Activated CD4-positive, CD25-positive, alpha-beta regulatory T cell treated with anti-CD3 and anti-CD28 coated beads, Interleukin-2, amount 50 U/mL, for 16 hours (primary cell): ENCODE measurements around the gene SLC24A4.
A peak's percentile ranks its signal among the peaks of the same experiment; 100 is the strongest.

Experiments used
- DNase-seq: peaks from one replicate; pipeline ENCODE4 v3.0.0-alpha.2; 2020; ENCODE audit warnings: low read depth, low spot score

SLC24A4 gene

DNA sequence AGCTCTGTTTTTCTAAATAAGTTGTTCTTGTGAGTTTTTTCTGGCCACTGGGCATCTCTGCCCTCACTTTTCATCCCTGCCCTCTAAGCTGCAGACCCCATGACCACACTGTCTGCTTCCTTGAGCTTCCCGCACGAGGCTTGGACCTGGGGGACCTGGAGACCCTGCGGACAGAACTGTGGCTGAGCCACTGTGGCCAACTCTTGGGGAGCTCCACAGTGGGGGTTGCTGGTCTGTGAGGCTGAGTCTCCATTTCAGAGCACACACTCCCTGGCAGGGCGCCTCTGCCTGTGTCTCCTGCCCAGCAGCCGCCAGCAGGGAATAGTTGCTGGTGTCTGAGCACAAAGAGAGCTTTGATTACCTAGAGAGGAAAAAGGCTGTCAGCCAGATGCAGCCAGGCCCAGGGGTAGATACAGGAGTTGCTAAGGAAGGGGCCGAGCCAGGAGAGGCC is 177.6 kb downstream of the SLC24A4 start:
- no peak for DNase-seq

- no peak for DNase-seq
These were observed 179.0 kb downstream of the SLC24A4 start for GRCh38 chr14:92501891-92502351.

DNA sequence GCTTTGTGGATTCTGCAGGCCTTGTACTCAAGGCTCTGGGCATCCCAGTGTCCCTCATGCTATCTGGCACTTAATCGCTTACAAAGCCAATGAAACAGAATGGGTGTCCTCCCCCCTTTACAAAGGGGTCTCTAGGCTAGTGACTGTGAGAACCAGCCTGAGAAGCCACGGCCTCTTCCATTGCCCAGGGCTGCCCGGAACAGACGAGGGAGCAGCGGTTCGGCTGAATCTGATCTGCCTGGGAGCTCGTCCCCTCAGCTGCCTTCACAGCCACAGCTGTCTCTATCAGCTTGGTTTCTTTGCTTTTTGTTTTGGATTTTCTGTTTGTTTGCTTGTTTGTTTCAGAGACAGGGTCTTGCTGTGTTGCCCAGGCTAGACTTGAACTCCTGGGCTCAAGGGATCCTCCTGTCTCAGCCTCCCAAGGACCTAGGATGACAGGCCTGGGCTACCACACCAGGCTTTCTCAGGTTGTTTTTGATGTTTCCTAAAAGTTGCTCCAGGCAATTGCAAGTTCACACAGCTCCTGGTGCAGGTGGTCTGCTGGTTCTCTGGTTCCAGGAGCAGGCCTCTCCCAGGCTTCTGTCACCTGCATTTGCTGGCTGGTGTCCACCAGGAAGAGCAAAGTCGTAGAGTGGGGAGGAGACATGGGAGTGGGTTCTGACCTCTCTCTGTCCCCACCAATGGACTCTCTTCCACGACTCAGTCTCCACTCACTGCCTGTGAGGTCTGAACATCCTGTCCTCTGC is 179.7 kb downstream of the SLC24A4 start:
- DNase-seq = no peak

DNA sequence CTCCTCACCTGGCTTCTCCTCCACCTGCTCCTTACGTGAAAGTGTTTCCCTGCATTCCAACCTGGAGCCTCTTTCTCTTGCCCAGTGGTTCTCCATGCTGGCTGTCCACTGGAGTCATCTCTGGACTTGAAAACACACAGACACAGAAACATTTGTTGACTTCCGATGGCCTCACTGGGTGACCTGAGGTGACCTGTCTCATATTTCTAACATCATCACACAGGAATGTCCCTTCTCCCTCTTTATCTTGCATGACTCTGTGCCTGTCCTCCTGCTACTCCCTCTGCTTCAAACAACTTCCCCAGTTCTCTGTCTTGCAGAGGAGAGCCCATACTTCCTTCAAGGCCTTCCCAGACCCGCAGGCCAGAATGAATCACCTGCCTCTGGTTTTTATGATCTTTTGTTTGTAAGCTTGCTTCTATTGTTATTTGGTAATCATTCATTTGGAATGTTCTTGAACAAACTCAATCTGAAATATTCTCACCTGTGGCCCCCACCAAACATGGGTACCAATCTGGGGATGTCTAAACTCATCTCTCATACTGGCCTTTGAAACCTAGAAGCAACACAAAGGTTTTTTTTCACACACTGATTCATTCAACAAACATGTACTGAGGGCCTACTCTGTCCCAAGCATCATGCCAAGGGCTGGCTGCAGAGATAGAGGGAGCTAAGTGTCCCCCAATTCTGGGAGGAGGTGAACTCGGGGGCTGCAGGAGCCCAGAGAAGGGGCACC is 181.0 kb downstream of the SLC24A4 start:
- DNase-seq = no peak

GRCh38 chr14:92505826-92506225 is 182.9 kb downstream of the SLC24A4 start:
- no peak for DNase-seq

GRCh38 chr14:92506231-92506630 is 183.3 kb downstream of the SLC24A4 start:
- DNase-seq = no peak

DNA sequence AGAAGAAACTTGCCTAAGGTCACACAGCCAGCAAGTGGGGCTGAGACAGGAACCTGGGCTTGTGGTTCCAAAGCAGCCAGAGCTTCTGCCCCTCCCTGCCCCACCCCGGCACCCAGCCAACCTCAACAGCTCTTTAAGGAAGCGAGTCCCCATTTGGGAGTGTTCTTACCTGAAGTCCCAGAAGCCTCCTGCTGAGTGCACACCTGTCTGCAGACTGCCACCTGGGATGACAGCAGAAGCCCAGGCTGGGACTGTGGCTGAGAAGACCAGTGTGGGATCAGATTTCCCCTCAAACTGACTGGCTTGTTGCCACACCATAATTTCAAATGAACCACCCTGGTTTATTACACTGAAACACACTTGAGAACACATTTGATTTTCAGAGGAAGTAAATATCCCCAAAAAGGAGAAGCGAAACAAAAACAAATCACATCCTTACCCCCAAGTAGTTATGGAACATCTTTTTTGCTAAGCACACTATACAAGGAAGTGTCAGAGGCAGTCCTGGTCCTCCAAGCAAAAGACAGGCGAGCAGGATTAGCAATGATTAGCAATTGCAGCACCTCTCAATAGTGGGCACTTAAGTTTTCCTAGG is 184.3 kb downstream of the SLC24A4 start:
- no peak for DNase-seq

DNA sequence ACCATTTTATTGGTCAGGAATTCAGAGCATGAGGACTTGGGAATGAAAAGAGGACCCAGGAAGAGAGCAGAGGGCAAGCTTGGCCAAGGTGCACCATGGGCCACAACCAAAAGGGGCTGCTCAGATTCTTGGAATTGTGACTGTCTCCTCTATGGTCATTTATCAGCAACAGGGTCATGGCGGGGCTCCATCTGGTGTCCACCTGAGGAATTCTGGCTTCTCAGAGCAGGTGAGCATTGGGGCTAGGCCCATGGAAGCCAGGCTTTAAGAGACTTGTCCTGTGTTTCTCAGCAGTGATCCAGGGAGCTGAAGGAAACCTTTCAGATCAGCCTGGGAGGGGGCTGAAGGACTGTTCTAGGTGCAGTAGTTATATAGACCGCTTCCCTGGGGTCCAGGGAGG is 188.0 kb downstream of the SLC24A4 start:
- DNase-seq = no peak

DNA sequence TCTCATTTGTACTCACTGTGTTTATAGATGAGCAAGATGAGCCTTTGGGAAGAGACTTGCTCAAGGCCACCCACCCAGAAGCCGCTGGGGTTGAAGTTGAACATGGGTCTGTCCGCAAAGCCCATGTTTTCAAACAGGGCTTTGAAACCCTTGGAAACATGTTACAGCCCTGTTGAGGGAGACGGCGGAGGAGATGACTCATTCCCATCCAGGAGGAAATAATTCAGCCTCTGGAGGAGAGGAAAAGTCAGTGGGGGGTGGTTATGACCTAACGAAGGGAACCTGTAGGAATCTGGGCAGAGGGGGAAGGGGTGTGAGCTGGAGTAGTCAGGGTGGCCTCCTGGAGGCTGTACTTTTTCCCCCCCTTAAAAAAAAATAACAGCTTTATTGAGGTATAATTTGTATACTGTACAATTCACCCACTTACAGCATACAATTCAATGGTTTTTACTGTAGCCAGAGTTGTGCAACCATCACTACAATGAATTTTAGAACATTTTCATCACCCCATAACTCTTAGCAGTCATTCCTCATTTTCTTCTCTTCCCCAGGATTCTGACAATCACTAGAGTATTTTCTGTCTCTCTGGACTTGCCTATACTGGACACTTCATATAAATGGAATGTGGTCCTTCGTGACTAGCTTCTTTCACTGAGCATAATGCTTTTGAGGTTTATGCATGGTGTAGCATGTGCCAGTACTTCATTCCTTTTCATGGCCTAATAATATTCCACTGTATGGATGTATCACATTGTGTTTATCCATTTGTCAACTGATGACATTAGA is 188.7 kb downstream of the SLC24A4 start:
- no peak for DNase-seq

GRCh38 chr14:92512807-92513203 is 189.8 kb downstream of the SLC24A4 start:
- no peak for DNase-seq

DNA sequence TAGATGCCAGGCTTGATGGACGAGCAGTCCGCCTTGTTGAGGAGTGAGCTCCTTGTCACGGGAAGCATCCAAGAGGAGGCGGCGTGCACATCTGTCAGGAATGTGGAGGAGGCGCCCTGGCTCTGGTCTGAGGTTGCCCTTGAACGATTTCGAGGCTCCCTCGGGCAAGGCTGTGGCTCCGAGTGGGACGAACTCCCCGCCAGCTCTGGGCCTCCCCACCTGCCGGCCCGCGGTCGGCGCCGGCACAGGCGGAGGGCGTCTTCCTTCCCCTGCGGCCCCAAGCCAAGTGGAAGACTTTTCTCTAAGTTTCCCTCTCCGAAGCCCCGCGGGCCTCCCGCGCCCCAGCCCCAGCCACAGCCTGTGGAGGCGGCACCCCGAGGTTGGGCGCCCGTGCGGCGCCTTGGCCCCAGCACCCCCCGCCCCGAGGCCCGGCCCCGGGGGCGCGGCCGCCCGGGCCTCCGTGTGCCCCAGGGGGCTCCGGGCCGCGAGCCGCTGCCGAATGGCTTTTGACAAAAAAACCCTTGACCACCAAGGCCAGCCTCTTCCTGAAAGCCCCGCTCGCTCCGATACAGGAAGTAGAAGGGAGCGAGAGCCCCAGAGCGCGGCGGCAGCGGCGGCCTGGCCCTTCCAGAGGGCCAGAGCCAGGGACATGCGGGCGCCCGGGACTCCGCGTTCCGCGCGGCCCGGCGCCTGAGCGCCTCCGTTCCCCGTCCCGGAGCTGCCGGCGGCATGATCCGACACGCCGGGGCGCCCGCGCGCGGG is 190.4 kb downstream of the SLC24A4 start, which contains the start of gene RIN3:
Gene RIN3 (plus strand): TSS at position 578 of the 762 bp plus-strand sequence. CDS start 152 bp downstream, at position 730.
- peak; percentile 6 for DNase-seq

GRCh38 chr14:92513966-92514843 is 191.2 kb downstream of the SLC24A4 start:
- no peak for DNase-seq

- no peak for DNase-seq
These were observed 192.0 kb downstream of the SLC24A4 start for GRCh38 chr14:92514844-92515514.

DNA sequence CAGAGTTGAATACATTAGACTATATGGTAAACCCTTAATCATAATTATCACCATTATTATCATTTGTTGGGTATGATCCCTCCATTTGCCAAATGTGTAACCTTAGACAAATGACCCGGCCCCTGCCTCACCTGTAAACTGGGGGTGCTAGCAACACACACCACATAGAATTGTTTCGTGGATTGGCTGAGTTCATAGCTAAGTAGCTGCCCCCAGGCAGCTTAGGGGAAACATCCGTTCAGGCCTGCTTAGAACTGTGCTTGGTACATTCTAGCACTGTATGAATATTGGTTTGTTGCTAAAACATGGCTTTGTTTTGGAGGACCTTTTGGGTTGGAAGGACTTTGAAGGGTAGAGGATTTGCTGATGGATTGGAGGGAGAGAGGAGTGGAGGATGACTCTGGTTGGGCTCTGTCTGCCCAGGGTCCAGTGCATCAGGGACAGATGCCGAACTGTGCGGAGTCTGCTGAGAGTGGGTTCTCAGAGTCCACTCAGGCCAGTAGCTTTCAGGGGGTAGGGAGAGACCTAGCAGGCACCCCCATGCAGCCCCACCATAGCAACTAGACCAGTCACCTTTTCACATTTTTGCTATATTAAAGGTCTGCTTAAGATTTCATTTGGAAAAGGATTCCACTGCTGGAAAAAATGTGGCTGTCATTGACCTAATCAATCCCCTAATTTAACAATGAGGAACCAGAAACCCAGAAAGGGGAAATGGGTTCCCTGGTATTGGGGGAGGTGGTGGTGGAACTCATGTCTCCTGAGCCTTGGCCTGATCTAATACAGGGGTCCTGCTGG is 192.8 kb downstream of the SLC24A4 start:
- DNase-seq = no peak

- no peak for DNase-seq
These were observed 193.5 kb downstream of the SLC24A4 start for GRCh38 chr14:92516344-92516965.

GRCh38 chr14:92516966-92517506 is 194.1 kb downstream of the SLC24A4 start:
- no peak for DNase-seq

GRCh38 chr14:92517761-92518160 is 194.8 kb downstream of the SLC24A4 start:
- DNase-seq = no peak
